ENCODE results near the gene ARL5A. TPM values are rescaled to one million over a fixed set of nuclear protein-coding genes. Genes with fewer than 3 reads are reported as not detected.

ARL5A gene
- total RNA-seq, 4 donors from 2014 or later = 44.2 to 63.5 (median 55.0) TPM

- DNase-seq (ENCODE audit: low spot score) (no peak), ATAC-seq (ENCODE audit: low FRiP score) (no peak)
- TF ChIP-seq CTCF (IDR thresholded peaks at IDR 0.05) = no peak
Measured at GRCh38 chr2:151860210-151860609, 32.0 kb upstream of the ARL5A start.

- DNase-seq (ENCODE audit: low spot score) = no peak
- no peak for TF ChIP-seq CTCF (IDR thresholded peaks at IDR 0.05)
- no peak for ATAC-seq (ENCODE audit: low FRiP score)
Measured at GRCh38 chr2:151857650-151858049, 29.4 kb upstream of the ARL5A start.

GRCh38 chr2:151855111-151855510 is 26.9 kb upstream of the ARL5A start:
- ATAC-seq (ENCODE audit: low FRiP score) (no peak), DNase-seq (ENCODE audit: low spot score) (no peak)
- TF ChIP-seq CTCF (IDR thresholded peaks at IDR 0.05) = no peak

GRCh38 chr2:151853070-151853758 is 25.0 kb upstream of the ARL5A start:
- no peak for TF ChIP-seq CTCF (IDR thresholded peaks at IDR 0.05)
- ATAC-seq (ENCODE audit: low FRiP score) (no peak), DNase-seq (ENCODE audit: low spot score) (no peak)

- DNase-seq (ENCODE audit: low spot score) = no peak
- no peak for TF ChIP-seq CTCF (IDR thresholded peaks at IDR 0.05)
- ATAC-seq (ENCODE audit: low FRiP score) = no peak
Measured at GRCh38 chr2:151852260-151853069, 24.2 kb upstream of the ARL5A start.

GRCh38 chr2:151851761-151852160 is 23.5 kb upstream of the ARL5A start:
- peak; percentile 87 for ATAC-seq (ENCODE audit: low FRiP score)
- TF ChIP-seq CTCF (IDR thresholded peaks at IDR 0.05) = no peak
- DNase-seq (ENCODE audit: low spot score) = no peak
